ENCODE data around the gene LRRC59. TPM values are rescaled to one million over a fixed set of nuclear protein-coding genes. Genes with fewer than 3 reads are reported as not detected.

LRRC59 gene
- total RNA-seq, 1 experiment from 2014 or later, result 108 TPM

- TF ChIP-seq ZSCAN18 (CRISPR knock-in tag; IDR thresholded peaks at IDR 0.05) (no peak), PRRX2 (CRISPR knock-in tag; IDR thresholded peaks at IDR 0.05) (no peak), SMAD3 (CRISPR knock-in tag; IDR thresholded peaks at IDR 0.05; ENCODE audit: borderline replicate concordance) (no peak), HMGXB4 (CRISPR knock-in tag; IDR thresholded peaks at IDR 0.05) (peak; percentile 52; the same call in 1 of the 2 replicates), ZNF416 (CRISPR knock-in tag; IDR thresholded peaks at IDR 0.05) (no peak), USF2 (CRISPR knock-in tag; IDR thresholded peaks at IDR 0.05) (peak; percentile 93), FOXP4 (CRISPR knock-in tag; IDR thresholded peaks at IDR 0.05) (peak; percentile 42), STAT6 (CRISPR knock-in tag; conservative IDR thresholded peaks at IDR 0.05; ENCODE audit: low read depth) (no peak), FOXK1 (CRISPR knock-in tag; IDR thresholded peaks at IDR 0.05) (no peak), EMX1 (CRISPR knock-in tag; IDR thresholded peaks at IDR 0.05) (no peak), FOXP1 (CRISPR knock-in tag; IDR thresholded peaks at IDR 0.05; ENCODE audit: borderline replicate concordance) (peak; percentile 62; the same call in 1 of the 2 replicates), E2F4 (CRISPR knock-in tag; IDR thresholded peaks at IDR 0.05; ENCODE audit: borderline replicate concordance, low read depth) (no peak), NR3C1 (CRISPR knock-in tag; conservative IDR thresholded peaks at IDR 0.05; ENCODE audit: low read depth) (no peak), GTF2I (CRISPR knock-in tag; conservative IDR thresholded peaks at IDR 0.05) (no peak), CREM (CRISPR knock-in tag; IDR thresholded peaks at IDR 0.05) (no peak; the same call in 1 of the 2 replicates), MAX (CRISPR knock-in tag; IDR thresholded peaks at IDR 0.05) (peak; percentile 97), ELF4 (CRISPR knock-in tag; IDR thresholded peaks at IDR 0.05; ENCODE audit: low read depth) (no peak), ZNF671 (CRISPR knock-in tag; IDR thresholded peaks at IDR 0.05) (no peak), TEAD1 (CRISPR knock-in tag; IDR thresholded peaks at IDR 0.05) (0 out of 2 replicates have a peak, but pooled peaks have one; percentile 54), GRHL2 (CRISPR knock-in tag; IDR thresholded peaks at IDR 0.05; ENCODE audit: insufficient replicate concordance, severe bottlenecking) (no peak), NR2C2 (CRISPR knock-in tag; IDR thresholded peaks at IDR 0.05) (no peak), ZMAT4 (CRISPR knock-in tag; IDR thresholded peaks at IDR 0.05) (no peak), ZBTB43 (CRISPR knock-in tag; IDR thresholded peaks at IDR 0.05) (no peak), KAT7 (CRISPR knock-in tag; IDR thresholded peaks at IDR 0.05; ENCODE audit: borderline replicate concordance) (0 out of 2 replicates have a peak, but pooled peaks have one; percentile 65), ZNF396 (CRISPR knock-in tag; IDR thresholded peaks at IDR 0.05; ENCODE audit: borderline replicate concordance) (no peak), RORB (CRISPR knock-in tag; IDR thresholded peaks at IDR 0.05) (no peak), ATF1 (CRISPR knock-in tag; IDR thresholded peaks at IDR 0.05) (no peak)
Measured at GRCh38 chr17:50425682-50426471, 28.6 kb upstream of the LRRC59 start, which contains the start of gene ACSF2 (continued).
